GM21367 (cell line): ENCODE results near the gene NUP210L.
"Not testable (repeated sequence)": the region's sequence is repeated elsewhere in the genome, so short reads cannot be mapped to it uniquely, and the experiment has no call there.

Experiments used
- ATAC-seq: cut with Tn5 transposase; IDR thresholded peaks from one replicate; pipeline ENCODE4 v1.9.1; 2021; ENCODE audit not compliant: unreplicated experiment

Gene NUP210L

DNA sequence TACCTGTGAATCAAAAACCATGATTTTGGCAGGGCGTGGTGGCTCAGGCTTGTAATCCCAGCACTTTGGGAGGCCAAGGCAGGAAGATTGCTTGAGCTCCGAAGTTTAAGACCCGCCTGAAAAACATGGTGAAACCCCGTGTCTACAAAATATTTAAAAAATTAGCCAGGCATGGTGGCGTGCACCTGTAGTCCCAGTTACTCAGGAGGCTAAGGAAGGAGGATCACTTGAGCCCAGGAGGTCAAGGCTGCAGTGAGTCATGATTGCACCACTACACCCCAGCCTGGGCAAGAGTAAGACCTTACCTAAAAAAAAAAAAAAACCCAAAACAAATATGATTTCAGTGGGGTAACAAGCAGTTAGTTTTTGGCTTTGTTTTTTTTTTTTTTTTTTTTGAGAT, 54.7 kb downstream of the NUP210L start:
- not testable (repeated sequence) for ATAC-seq

GRCh38 chr1:154097873-154098272, 57.0 kb downstream of the NUP210L start:
- no peak for ATAC-seq

DNA sequence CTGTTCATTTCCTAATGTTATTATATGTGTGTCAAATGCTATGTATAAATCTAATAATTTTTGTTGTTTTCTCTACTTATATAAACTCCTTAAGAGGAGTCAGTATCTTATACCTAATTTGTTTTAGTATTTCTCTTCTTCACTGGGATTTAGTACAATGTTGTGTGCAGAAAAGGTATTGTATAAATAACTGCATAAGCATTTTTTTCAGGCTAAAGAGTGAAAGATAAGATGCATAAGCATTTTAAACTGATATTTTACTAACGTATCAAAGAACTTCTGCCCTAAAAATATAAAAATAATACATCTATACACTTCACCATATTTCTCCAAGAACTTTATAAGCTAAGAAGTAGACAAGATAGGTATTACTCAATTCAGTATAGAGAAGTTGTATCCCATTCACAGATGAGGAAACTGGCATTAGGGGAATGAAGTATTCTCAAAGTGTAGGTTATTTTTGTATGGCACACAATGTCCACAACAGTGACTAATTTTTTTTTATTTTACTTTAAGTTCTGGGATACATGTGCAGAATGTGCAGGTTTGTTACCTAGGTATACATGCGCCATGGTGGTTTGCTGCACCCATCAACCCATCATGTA, 59.3 kb downstream of the NUP210L start:
- ATAC-seq: no peak

DNA sequence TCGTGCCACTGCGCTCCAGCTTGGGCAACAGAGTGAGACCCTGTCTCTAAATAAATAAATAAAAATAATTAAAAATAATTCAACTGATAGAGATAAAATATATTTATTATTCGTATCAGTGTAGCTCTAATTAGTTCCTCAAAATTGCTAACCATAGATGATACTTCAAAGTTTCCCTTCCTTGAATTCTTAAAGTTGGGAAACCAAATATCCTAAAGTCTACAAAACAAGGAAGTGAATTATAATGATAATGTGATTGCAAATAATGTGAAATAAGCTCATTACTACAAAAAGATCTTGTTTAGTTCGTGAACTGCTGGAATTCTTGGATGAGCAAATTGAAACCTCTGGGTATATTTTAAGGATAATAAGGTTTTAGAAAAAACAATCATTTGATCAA, 60.5 kb downstream of the NUP210L start:
- no peak for ATAC-seq

- no peak for ATAC-seq
Measured at GRCh38 chr1:154093699-154094098, 61.2 kb downstream of the NUP210L start.

DNA sequence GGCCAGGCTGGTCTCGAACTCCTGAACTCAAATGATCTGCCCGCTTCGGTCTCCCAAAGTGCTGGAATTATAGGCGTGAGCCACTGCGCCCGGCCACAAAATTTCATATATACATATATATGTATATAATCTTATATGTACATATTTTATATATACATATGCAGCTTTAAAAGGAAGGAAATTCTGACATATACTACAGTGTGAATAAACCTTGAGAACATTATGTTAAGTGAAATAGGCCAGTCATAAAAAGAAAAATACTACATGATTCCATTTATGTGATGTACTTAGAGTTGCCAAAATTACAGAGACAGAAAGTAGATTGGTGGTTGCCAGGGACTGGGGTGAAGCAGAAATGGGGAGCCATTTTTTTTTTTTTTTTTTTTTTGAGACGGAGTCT, 63.2 kb downstream of the NUP210L start:
- ATAC-seq: no peak

GRCh38 chr1:154087574-154087973, 67.3 kb downstream of the NUP210L start:
- ATAC-seq: no peak

GRCh38 chr1:154083057-154083456, 71.8 kb downstream of the NUP210L start:
- not testable (repeated sequence) for ATAC-seq

GRCh38 chr1:154081386-154082126, 73.3 kb downstream of the NUP210L start:
- ATAC-seq: no peak

DNA sequence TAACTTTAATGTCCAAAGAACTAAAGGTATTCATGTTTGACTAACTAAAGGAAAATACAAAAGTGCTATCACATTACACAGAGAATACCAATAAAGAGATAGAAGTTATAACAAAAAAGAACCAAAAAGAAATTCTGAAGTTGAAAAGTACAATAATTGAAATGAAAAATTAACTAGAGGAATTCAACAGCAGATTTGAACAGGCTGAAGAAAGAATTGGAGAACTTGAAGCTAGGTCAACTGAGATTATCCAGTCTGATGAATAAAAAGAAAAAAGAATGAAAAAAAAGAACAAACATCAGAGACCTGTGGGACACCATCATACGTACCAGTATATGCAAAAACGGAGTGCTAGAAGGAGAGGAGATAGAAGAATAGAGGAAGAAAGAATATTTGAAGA, 78.5 kb downstream of the NUP210L start:
- no peak for ATAC-seq

GRCh38 chr1:154075746-154076145, 79.1 kb downstream of the NUP210L start:
- ATAC-seq: no peak

DNA sequence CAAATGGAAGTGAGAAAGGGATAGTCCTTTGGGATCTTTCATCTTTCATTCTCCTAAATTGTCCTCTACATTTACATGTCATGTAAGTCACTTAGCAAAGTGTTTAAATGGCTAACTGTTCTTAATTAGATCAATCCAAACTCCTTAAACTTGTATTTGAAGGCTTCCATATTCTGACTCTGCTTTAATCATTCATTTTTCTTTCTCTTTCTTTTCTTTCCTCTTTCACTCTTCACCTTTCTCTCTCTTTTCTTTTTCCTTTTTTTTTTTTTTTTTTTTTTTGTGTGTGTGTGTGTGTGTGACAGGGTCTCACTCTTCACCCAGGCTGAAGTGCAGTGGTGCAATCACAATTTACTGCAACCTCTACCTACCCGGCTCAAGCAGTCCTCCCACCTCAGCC, 92.6 kb downstream of the NUP210L start:
- ATAC-seq: no peak

DNA sequence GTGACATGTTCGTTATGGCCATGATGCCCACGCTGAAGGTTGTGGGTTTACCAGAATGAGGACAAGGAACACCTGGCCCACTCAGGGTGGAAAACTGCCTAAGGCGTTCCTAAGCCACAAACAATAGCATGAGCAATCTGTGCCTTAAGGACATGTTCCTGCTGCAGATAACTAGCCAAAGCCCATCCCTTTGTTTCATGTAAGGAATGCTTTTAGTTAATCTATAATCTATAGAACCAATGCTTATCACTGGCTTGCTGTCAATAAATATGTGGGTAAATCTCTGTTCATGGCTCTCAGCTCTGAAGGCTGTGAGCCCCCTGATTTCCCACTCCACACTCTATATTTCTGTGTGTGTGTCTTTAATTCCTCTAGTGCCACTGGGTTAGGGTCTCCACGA, 107.4 kb downstream of the NUP210L start:
- not testable (repeated sequence) for ATAC-seq

DNA sequence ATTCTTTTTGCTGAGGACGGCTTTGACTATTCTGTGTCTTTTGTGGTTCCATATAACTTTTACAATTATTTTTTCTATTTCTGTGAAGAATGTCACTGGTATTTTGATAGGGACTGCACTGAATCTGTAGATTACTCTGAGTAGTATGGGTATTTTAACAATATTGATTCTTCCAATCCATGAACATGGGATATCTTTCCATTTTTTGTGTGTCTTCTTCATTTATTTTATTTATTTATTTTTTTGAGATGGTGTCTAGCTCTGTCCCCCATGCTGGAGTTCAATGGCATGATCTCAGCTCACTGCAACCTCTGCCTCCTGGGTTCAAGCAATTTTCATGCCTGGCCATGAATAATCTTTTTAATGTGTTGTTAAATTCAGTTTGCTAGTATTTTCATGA, 121.2 kb downstream of the NUP210L start:
- not testable (repeated sequence) for ATAC-seq

- no peak for ATAC-seq
Measured at GRCh38 chr1:154019940-154020339, 134.9 kb downstream of the NUP210L start.

- ATAC-seq: no peak
Measured at GRCh38 chr1:154019269-154019668, 135.6 kb downstream of the NUP210L start.

DNA sequence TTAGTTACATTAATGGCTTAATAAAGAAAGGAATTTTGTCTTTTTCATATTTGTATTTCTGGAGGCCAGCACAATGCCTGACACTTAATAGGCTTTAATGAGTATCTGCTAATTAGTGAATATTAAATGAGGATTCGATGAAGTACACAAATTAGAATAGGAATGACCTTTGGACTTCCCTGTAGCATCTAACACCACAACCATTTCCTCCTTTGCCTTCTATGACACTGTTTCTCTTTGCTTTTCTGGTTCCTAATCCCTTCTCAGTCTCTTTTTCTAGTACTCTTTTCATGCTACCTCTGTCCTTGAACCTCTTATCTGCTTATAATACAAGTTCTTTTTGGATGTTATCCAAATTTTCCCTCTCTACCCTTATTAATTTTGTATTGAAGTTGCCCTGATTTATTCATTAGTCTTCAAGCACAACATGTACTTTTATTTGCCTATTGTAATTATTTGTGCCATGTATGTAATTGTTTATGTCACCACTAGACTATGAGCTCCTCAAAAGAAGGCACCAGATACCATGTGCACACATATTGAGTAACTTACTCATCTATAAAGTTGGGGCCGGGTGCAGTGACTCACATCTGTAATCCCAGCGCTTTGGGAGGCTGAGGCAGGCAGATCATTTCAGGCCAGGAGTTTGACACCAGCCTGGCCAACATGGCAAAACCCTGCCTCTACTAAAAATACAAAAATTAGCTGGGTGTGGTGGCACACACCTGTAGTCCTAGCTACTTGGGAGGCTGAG, 140.5 kb downstream of the NUP210L start:
- no peak for ATAC-seq

GRCh38 chr1:154012543-154012942, 142.3 kb downstream of the NUP210L start:
- not testable (repeated sequence) for ATAC-seq

DNA sequence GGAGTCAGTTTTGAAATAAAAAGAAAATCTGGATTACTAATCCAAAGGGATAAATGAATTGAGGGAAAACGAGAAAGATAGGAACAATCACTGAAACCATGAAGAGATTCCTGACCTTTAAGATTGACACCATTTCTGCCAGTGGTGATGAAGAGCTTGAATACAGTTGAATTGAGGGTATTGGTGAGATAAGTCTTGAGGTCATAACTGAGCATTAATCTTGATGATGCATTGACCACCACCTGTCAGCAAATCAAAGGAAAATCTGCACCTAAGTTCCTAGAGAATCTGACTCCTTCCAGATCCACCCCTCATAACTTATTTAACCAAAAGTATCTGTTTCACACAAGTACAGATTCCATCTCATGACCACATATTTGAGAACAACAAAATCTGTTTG, 142.7 kb downstream of the NUP210L start:
- no peak for ATAC-seq

DNA sequence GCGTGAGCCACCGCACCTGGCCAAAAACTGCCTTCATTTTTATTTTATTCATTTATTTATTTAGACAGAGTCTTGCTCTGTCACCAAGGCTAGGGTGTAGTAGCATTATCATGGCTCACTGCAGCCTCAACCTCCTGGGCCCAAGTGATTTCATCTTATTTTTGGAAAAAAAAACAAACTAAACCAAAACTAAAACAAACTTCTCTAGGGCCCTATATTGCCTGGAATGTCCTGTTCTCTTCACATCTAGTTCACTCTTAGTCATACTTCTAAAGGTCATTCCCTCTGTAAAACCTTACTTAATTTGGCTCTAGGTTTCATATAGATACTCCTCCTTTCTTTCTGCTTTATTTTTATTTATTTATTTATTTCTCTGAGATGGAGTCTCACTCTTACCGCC, 148.7 kb downstream of the NUP210L start:
- ATAC-seq: no peak

- no peak for ATAC-seq
Measured at GRCh38 chr1:154000420-154000819, 154.5 kb downstream of the NUP210L start.

DNA sequence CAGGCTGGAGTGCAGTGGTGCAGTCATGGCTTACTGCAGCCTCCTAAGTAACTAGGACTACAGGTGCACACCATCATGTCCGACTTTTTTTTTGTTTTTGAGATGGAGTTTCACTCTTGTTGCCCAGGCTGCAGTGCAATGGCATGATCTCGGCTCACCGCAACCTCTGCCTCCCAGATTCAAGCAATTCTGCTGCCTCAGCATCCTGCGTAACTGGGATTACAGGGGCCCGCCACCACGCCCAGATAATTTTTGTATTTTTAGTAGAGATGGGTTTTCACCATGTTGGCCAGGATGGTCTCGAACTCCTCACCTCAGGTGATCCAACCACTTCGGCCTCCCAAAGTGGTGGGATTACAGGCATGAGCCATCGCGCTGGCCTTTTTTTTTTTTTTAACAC, 158.0 kb downstream of the NUP210L start:
- not testable (repeated sequence) for ATAC-seq
